GM19324 (cell line): ENCODE measurements around the gene PPP1R1C.
"Not testable (repeated sequence)": the region's sequence is repeated elsewhere in the genome, so short reads cannot be mapped to it uniquely, and the experiment has no call there.

ENCODE experiments used
- ATAC-seq: cut with Tn5 transposase; IDR thresholded peaks from one replicate; pipeline ENCODE4 v1.9.1; 2021; ENCODE audit warnings: mild to moderate bottlenecking, moderate library complexity; ENCODE audit not compliant: unreplicated experiment, low FRiP score

PPP1R1C gene

DNA sequence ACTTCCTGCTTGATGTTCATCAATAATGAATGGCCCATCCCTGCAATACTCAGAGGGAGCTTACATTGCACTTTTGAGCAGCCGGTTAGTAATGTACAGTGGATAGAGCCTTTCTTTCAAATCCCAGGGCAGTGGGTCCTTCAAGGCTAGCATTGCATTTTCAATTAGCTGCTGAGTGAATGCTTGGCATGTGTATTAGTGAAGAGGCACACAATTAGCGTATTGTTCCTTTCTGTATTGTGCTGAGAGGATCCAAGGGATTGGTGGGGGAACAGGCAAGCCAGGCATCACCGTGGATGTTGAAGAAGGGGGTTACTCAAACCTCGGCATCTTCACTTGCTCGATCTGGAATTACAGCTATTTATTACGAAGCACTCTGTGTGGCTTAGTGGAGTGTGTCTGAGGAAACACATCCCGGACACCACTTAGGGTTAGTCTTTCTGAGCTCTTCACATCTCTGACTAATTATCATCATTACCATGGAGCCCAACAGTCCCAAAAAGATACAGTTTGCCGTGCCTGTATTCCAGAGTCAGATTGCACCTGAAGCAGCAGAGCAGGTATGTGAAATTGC lies at the start of gene PPP1R1C:
PPP1R1C (plus strand) TSS at position 222 of the 574 bp plus-strand sequence; CDS start at position 480, 258 bp downstream.
- no peak for ATAC-seq

DNA sequence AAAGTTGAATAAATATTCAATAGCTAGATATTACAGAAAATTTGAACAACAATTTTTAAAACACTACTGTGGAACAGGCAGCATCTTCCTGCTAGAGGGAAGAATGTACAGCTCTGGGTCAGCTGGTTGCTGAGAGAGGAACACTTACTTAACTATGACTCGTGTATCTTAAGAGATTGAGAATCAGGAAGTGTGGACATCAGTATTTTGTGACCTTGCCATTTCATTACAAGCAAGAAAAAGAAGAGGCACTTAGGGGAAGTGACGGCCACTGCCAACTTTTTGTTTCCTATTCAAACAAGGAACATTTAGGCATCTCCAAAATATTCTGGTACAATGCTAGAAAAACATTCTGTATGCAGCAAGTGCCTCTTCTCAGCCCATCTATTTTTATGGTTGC lies 48.2 kb upstream of the PPP1R1C start:
- ATAC-seq, result no peak

- no peak for ATAC-seq
Measured at GRCh38 chr2:181943411-181944124, 42.1 kb upstream of the PPP1R1C start.

- ATAC-seq, result no peak
Measured at GRCh38 chr2:181944164-181944913, 41.3 kb upstream of the PPP1R1C start.

DNA sequence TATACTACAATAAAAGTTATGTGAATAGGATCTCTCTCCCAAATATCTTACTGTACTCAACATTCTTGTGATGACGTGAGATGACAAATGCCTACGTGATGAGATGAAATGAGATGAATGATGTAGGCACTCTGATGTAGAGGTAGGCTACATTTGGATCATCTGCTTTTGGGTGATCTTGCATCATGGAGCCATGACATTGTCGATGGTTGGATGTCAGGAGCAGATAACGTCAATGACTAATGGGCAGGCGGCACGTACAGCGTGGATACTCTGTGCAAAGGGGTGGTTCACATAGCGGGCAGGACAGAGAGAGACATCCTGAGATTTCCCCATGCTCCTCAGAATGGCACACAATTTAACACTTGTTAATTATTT lies 40.8 kb upstream of the PPP1R1C start:
- ATAC-seq, result no peak

DNA sequence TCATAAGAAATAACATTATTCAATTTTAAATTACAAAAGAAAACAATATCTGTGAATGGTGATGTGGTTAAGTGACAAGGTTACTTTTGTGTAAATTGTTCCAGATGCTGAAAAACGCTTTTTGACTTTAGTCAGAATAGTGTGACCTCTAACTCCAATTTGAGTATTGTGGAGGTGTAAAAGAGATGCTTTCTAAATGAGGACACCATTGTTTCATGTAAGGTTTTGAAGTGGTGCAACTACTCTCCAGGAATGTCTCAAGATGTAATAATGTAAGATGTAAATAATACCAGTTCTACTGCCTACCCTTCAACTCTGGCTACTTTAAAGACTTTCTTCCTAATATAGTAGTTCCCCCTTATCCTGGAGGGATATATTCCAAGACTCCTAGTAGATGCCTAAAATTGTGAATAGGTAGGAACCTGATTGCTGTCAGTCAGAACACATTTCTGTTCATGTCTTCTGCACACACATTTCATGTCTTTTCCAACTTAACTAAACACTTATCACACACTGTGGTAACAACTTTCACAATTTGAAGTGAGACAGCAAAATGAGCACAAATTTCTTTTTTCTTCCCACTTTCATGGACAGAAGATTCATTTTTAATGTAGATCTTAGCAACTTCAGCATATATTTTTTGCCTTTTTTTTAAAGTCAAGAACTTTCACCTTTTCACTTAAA lies 39.1 kb upstream of the PPP1R1C start:
- ATAC-seq, result no peak

- no peak for ATAC-seq
Measured at GRCh38 chr2:181947273-181947672, 38.4 kb upstream of the PPP1R1C start.

DNA sequence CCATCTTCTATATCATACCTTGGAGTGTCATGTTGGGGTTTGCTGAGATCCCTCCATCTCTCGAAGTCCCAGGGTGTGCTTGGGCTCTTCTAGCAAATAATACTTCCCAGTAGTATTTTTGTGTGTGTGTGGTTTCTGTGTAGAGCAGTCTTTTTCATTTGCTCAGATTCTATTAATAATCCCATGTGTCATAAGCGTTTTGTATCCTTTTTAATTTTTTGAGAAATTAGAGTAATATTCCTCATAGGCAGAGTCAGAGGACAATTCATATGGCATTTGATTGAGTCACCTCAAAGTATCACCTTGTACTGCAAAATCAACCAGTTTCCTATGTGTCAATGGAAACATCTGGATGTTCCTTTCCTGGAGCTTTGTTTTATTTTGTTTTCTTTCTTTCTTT lies 37.4 kb upstream of the PPP1R1C start:
- ATAC-seq, result no peak

GRCh38 chr2:181949047-181949446 lies 36.6 kb upstream of the PPP1R1C start:
- ATAC-seq, result no peak

DNA sequence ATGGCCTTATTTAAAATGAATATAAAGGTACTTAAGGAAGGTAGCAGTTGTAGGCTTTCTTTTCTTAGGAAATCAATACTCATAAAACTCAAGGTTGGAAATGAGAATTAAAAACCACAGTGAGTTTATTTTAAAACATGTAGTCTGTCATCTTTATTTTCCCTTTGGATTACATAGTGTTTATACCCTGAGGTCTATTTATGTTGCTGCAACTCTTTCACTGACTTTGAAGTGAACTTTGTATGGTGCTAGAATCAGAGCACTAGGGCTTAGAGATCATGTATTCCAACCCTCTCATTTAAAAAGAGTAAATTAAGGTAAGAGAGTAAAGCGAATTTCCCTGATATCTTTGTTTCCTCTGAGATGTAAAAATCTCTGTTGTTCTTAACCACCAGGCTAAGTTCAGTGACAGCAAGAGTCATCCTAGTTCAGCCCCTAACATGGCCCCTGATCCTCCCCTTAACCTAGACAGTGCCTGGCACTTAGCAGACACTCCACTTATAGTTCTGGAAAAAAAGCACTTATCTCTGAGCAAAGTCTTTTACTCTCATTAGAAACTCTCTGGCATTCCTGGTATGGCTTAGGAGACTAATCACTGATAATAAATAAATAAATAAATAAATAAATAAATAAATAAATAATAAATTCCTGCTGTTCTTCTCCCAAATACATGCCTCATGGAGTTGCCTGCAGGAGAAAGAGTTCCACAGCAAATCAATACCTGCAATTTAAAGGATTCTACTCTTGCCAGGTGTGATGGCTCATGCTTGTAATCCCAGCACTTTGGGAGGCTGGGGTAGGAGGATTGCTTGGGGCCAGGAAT lies 33.0 kb upstream of the PPP1R1C start:
- ATAC-seq, result no peak

DNA sequence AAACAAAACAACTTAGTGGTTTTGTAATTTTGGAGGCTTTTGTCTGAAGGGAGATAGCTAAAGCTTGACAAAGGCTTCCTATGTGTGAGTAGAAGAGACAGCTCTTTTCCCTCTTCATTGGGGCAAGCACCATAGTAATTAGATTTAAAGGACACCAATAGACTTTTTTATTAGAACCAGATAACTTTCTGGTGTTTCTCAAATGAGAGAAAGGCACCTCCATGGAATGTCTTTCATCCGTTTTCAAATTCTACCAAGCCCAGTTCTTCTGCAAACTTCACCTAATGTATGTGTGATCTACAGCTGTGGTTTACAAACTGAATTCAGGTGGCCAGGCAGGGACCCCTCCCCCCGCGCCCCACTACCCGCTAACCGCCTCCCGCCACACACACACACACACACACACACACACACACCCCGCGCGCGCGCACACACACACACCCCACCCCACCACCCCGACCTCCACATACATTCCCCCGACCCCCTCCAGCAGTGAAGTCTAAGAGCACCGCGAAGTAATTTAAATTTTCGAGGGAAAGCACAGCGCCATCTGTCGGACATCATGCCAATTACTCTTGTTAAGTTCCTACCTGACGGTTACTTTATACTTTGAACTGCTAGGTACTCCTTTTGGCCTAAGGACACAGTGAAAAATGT lies 31.6 kb upstream of the PPP1R1C start:
- no peak for ATAC-seq

GRCh38 chr2:181954538-181954883 lies 31.1 kb upstream of the PPP1R1C start:
- no peak for ATAC-seq

DNA sequence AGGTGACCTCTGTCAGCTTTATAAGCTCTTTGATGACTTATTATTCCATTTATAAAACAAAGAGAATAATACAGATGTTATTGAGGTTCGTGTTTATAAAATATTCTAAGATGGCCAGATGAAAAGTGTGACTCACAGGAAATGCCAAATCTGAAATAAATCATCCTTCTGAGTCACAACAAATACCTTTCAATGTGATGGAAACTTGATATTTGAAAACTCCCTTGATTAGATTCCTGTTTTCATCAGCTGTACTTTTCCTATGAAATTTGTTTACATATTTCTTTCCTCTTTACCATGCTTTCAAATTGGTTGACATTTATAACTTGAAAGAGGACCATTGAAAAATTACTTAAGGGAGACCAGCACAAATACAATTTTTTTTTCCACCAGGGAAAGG lies 30.6 kb upstream of the PPP1R1C start:
- no peak for ATAC-seq

DNA sequence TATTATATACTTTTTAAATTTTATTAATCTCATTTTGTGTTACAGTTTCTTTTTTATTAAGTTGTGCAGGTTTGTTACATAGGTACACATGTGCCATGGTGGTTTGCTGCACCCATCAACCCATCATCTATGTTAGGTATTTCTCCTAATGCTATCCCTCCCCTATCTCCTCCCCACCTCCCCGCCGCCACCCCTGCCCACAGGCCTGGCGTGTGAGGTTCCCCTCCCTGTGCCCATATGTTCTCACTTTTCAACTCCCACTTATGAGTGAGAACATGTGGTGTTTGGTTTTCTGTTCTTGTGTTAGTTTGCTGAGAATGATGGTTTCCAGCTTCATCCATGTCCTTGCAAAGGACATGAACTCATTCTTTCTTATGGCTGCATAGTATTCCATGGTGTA lies 29.8 kb upstream of the PPP1R1C start:
- not testable (repeated sequence) for ATAC-seq

DNA sequence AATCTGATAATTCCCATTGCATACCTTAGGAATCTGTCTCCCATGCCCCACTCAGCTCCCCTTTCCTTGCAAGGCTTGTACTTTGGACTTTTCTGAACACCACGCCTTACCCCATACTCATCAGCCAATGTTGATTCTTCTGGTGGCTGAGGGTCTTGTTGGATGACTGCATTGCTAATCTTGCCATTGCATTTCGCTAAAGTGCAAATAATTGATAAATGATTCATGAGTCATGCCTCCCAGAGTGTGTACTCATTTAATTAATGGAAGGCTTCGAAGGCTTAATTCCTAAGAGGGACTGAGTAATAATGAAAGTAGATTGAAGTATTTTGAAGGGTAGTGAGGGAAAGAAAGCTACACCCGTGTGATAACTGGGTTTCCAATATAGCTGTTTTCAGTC lies 28.0 kb upstream of the PPP1R1C start:
- no peak for ATAC-seq

- no peak for ATAC-seq
Measured at GRCh38 chr2:181958726-181959125, 26.9 kb upstream of the PPP1R1C start.

DNA sequence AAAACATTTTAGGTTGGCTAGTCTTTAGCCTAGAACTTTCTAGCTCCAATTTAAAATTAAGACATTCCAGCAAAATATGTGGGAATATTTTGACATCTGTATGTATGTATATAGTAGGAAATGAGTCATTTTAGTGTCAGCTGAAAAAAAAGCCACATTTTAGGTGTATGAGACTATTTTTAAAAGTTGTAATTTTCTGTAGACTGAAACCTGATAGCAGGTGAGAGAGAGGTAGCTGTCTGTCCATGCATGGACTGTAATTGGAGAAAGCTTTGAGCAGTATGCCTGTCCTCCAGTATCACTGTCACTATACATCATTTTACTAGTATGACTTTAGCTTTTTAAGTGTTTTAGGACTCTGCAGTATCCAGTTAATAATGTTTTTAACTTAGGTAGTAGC lies 26.1 kb upstream of the PPP1R1C start:
- no peak for ATAC-seq

DNA sequence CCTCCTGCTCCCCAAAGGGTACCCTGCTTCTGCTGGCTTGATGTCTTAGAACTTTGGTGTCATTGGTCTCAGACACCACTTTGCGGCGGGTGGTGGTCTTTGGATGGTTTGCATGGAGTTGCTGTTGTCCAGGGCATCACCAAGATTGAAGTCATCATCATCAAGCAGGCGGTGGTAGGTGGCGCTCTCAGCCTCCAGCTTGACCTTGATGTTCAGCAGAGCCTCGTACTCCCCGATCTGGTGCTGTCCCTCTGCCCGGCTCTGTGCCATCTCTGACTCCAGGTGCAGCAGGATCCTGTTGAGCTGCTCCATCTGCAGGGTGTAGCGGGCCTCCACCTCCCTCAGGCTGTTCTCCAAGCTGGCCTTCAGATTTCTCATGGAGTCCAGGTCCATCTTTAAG lies 24.5 kb upstream of the PPP1R1C start:
- ATAC-seq, result not testable (repeated sequence)

DNA sequence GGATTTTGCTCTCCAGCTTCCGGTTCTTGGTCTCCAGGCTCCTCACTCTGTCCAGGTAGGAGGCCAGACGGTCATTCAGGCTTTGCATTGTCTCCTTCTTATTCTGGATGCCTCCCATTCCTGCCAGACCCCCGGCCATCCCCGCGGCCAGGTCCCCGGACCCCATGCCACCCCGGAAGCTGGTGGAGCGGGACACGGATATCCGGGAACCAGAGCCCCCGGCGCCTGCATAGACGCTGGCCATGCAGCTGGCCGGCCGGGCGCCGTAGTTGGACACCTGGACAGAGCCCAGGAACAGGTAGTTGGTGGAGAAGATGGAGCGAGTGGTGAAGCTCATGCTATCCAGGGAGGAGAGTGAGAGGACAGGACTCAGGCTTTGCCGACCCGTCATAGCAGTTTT lies 23.5 kb upstream of the PPP1R1C start:
- ATAC-seq, result no peak
